ENCODE results near the gene MTG1.
"Not testable (repeated sequence)": the region's sequence is repeated elsewhere in the genome, so short reads cannot be mapped to it uniquely, and the experiment has no call there.

Gene MTG1

GRCh38 chr10:133412381-133412711 lies 18.4 kb downstream of the MTG1 start:
- TF ChIP-seq CTCF (IDR thresholded peaks at IDR 0.05; ENCODE audit: borderline replicate concordance, insufficient read depth, low read depth, low read length), result no peak
- H3K4me3 ChIP-seq (ENCODE audit: low read depth, low read length), result no peak overlapping the region

- not testable (repeated sequence) for H3K4me3 ChIP-seq (ENCODE audit: low read depth, low read length)
Measured at GRCh38 chr10:133414401-133414800, 20.4 kb downstream of the MTG1 start.

DNA sequence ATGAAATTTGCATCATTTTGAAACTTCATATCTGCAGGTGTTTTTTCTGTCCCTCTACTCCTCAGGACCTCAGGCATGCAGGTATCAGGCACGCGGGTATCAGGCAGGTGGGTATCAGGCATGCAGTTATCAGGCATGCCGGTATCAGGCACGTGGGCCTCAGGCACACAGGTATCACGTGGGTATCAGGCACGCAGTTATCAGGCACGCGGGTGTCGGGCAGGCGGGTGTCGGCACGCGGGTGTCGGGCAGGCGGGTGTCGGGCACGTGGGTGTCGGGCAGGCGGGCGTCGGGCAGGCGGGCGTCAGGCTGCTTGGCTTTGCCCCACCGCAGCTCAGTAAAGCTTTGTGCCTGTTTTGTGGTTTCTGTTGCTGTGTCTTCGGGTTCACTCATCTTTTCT lies 21.8 kb downstream of the MTG1 start:
- TF ChIP-seq CTCF (IDR thresholded peaks at IDR 0.05; ENCODE audit: borderline replicate concordance, insufficient read depth, low read depth, low read length), result no peak
- no peak overlapping the region for H3K4me3 ChIP-seq (ENCODE audit: low read depth, low read length)

- no peak overlapping the region for H3K4me3 ChIP-seq (ENCODE audit: low read depth, low read length)
- TF ChIP-seq CTCF (IDR thresholded peaks at IDR 0.05; ENCODE audit: borderline replicate concordance, insufficient read depth, low read depth, low read length), result no peak
Measured at GRCh38 chr10:133418289-133418993, 24.5 kb downstream of the MTG1 start.

- TF ChIP-seq CTCF (IDR thresholded peaks at IDR 0.05; ENCODE audit: borderline replicate concordance, insufficient read depth, low read depth, low read length), result no peak
- no peak overlapping the region for H3K4me3 ChIP-seq (ENCODE audit: low read depth, low read length)
Measured at GRCh38 chr10:133419211-133419950, 25.4 kb downstream of the MTG1 start.

GRCh38 chr10:133420028-133420427 lies 26.1 kb downstream of the MTG1 start:
- TF ChIP-seq CTCF (IDR thresholded peaks at IDR 0.05; ENCODE audit: borderline replicate concordance, insufficient read depth, low read depth, low read length), result no peak
- H3K4me3 ChIP-seq (ENCODE audit: low read depth, low read length), result no peak overlapping the region

DNA sequence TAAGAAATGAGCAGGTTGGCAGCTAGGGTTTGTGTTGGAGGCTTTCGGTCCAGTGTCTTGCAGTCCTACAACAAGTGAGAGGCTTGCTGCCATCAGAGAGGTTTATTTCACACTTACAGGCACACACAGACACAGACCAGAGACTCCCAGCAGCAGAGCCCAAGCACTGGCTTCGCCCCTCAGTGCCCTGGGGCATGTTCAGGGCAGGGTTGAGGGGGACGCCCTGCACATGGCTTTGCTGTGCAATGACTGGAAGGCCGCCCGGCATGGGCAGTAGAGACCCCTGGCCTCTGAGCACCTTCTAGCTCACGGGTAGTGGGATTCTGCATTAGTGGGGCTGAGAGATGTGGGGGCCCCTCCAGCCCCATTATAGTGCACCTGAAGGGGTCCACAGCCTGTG lies 26.6 kb downstream of the MTG1 start:
- H3K4me3 ChIP-seq (ENCODE audit: low read depth, low read length), result no peak overlapping the region
- no peak for TF ChIP-seq CTCF (IDR thresholded peaks at IDR 0.05; ENCODE audit: borderline replicate concordance, insufficient read depth, low read depth, low read length)
